ENCODE measurements around the gene MAP2K2.

The MAP2K2 gene

GRCh38 chr19:4097501-4097900 lies 26.4 kb downstream of the MAP2K2 start:
- DNase-seq, result no peak

GRCh38 chr19:4096049-4096892 lies 27.7 kb downstream of the MAP2K2 start:
- DNase-seq, result no peak

- no peak for DNase-seq
Observed at GRCh38 chr19:4095488-4095844, 28.5 kb downstream of the MAP2K2 start.

GRCh38 chr19:4094761-4095487 lies 29.0 kb downstream of the MAP2K2 start:
- DNase-seq, result no peak

- DNase-seq, result no peak
Observed at GRCh38 chr19:4094291-4094690, 29.6 kb downstream of the MAP2K2 start.

GRCh38 chr19:4093643-4094175 lies 30.2 kb downstream of the MAP2K2 start:
- DNase-seq, result no peak

GRCh38 chr19:4090356-4091220 lies 33.3 kb downstream of the MAP2K2 start:
- DNase-seq, result peak in 1 of 2 donors; percentile 14

GRCh38 chr19:4089946-4090345 lies 34.0 kb downstream of the MAP2K2 start:
- no peak for DNase-seq

GRCh38 chr19:4089400-4089908 lies 34.5 kb downstream of the MAP2K2 start:
- peak; percentile 61 to 65 for DNase-seq

- DNase-seq, result peak; percentile 54 to 77
Observed at GRCh38 chr19:4088975-4089374, 34.9 kb downstream of the MAP2K2 start.

GRCh38 chr19:4087787-4088679 lies 35.9 kb downstream of the MAP2K2 start:
- DNase-seq, result no peak

- DNase-seq, result no peak
Observed at GRCh38 chr19:4086411-4086867, 37.5 kb downstream of the MAP2K2 start.

GRCh38 chr19:4084547-4084877 lies 39.4 kb downstream of the MAP2K2 start:
- no peak for DNase-seq

GRCh38 chr19:4083677-4084546 lies 40.0 kb downstream of the MAP2K2 start:
- peak; percentile 76 to 78 for DNase-seq

GRCh38 chr19:4082172-4082571 lies 41.8 kb downstream of the MAP2K2 start:
- DNase-seq, result no peak

- no peak for DNase-seq
Observed at GRCh38 chr19:4081441-4082129, 42.3 kb downstream of the MAP2K2 start.

GRCh38 chr19:4080473-4080872 lies 43.4 kb downstream of the MAP2K2 start:
- DNase-seq, result no peak

GRCh38 chr19:4077800-4078684 lies 45.9 kb downstream of the MAP2K2 start:
- DNase-seq, result peak; percentile 50 to 61

GRCh38 chr19:4077007-4077374 lies 46.9 kb downstream of the MAP2K2 start:
- no peak for DNase-seq
